ENCODE results near the gene GNAQ. TPM values are rescaled to one million over a fixed set of nuclear protein-coding genes. Genes with fewer than 3 reads are reported as not detected.

The GNAQ gene
- total RNA-seq, 1 experiment from 2014 or later: 28.7 TPM

DNA sequence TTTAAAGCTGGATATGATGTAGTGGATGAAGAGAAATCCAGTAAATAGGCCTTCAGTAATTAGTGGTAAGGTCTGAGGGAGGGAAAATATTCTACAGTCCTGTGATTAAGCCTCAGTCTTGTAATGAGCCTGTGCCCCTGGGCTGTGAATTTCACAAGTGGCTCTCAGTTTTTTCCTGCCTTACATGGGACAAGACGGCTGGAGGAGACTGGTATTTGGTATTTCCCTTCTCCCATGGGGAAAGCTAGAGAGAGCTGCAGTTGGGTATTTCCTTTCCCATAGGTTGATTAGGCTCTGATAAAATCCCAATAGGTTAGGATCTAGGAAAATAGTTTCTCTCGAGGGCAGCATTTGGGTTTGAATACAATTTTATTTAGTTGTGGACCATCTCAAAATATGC is 321.3 kb downstream of the GNAQ start:
- ChIA-PET CTCF (no interaction called here), RAD21 (ENCODE audit: low non-redundant PET in 1 of 2, low total read pairs in 2 of 2, uncharacterized antibody in 2 of 2, unreplicated experiment in 2 of 2) (no interaction called here), POLR2A (no interaction called here)
- no peaks in the 10 kb centered on the region for H3K79me2 ChIP-seq (ENCODE audit: insufficient read depth, low read length)
- BruUV-seq (replicated peaks): no TSS peak
- no peaks in the 10 kb centered on the region for H3K36me3 ChIP-seq (ENCODE audit: control insufficient read depth in 1 of 2, insufficient read depth in 2 of 2, low read length in 2 of 2)
- H3K4me2 ChIP-seq (ENCODE audit: low read length): no peak overlapping the region
- no peak overlapping the region for H3K4me3 ChIP-seq (replicated peaks in 1 of 2; ENCODE audit: low read depth in 1 of 2, low read length in 2 of 2)
- no peaks in the 10 kb centered on the region for H3K9me3 ChIP-seq (ENCODE audit: control insufficient read depth in 1 of 2, insufficient read depth in 1 of 2, low read depth in 1 of 2, low read length in 2 of 2)
- no peaks in the 10 kb centered on the region for H3K9me2 ChIP-seq (ENCODE audit: insufficient read depth)
- intact Hi-C loops (cut with micrococcal nuclease): no loop called here
- H2AFZ ChIP-seq (ENCODE audit: low read depth, low read length, poor library complexity, severe bottlenecking): no peak overlapping the region
- H3K9ac ChIP-seq (ENCODE audit: low read length): no peak overlapping the region
- TF ChIP-seq, protein P1, sequence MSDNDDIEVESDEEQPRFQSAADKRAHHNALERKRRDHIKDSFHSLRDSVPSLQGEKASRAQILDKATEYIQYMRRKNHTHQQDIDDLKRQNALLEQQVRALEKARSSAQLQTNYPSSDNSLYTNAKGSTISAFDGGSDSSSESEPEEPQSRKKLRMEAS (IDR thresholded peaks at IDR 0.05): no peak
- TF ChIP-seq FOSL1 (IDR thresholded peaks at IDR 0.05; ENCODE audit: low read depth): no peak
- no peak for TF ChIP-seq EGR1 (IDR thresholded peaks at IDR 0.05; ENCODE audit: low read depth)
- TF ChIP-seq SP1 (IDR thresholded peaks at IDR 0.05; ENCODE audit: low read depth): no peak
- TF ChIP-seq TCF7L2 (IDR thresholded peaks at IDR 0.05; ENCODE audit: borderline replicate concordance, extremely low read depth, insufficient read depth, insufficient read length): no peak
- TF ChIP-seq CEBPB (IDR thresholded peaks at IDR 0.05; ENCODE audit: low read depth): no peak
- TF ChIP-seq, protein P2, sequence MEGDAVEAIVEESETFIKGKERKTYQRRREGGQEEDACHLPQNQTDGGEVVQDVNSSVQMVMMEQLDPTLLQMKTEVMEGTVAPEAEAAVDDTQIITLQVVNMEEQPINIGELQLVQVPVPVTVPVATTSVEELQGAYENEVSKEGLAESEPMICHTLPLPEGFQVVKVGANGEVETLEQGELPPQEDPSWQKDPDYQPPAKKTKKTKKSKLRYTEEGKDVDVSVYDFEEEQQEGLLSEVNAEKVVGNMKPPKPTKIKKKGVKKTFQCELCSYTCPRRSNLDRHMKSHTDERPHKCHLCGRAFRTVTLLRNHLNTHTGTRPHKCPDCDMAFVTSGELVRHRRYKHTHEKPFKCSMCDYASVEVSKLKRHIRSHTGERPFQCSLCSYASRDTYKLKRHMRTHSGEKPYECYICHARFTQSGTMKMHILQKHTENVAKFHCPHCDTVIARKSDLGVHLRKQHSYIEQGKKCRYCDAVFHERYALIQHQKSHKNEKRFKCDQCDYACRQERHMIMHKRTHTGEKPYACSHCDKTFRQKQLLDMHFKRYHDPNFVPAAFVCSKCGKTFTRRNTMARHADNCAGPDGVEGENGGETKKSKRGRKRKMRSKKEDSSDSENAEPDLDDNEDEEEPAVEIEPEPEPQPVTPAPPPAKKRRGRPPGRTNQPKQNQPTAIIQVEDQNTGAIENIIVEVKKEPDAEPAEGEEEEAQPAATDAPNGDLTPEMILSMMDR (IDR thresholded peaks at IDR 0.05 in 2 of 3, conservative IDR thresholded peaks at IDR 0.05 in 1 of 3; ENCODE audit: borderline replicate concordance in 1 of 3, insufficient read depth in 1 of 3, low read depth in 2 of 3, low read length in 2 of 3): no peak
- no peak for TF ChIP-seq CBX3 (IDR thresholded peaks at IDR 0.05; ENCODE audit: low read depth)
- TF ChIP-seq POLR2AphosphoS5 (IDR thresholded peaks at IDR 0.05; ENCODE audit: low read depth, low read length): no peak
- TF ChIP-seq, protein P3, sequence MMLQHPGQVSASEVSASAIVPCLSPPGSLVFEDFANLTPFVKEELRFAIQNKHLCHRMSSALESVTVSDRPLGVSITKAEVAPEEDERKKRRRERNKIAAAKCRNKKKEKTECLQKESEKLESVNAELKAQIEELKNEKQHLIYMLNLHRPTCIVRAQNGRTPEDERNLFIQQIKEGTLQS (IDR thresholded peaks at IDR 0.05): no peak
- TF ChIP-seq EZH2 (IDR thresholded peaks at IDR 0.05): no peak
- ATAC-seq: no peak
- H3K27ac ChIP-seq (ENCODE audit: low read depth, low read length): no peak overlapping the region
- H3K4me1 ChIP-seq (ENCODE audit: control insufficient read depth in 1 of 2, insufficient read depth in 2 of 2, low read length in 2 of 2): peaks cover 0 to 6% of the 10 kb centered on the region in 2 experiments; a peak in 1 of 4 replicates
- no peak for DNase-seq (ENCODE audit: low read depth, low spot score)
- no peaks in the 10 kb centered on the region for H4K20me1 ChIP-seq (ENCODE audit: insufficient read depth)
- H3K27me3 ChIP-seq (ENCODE audit: insufficient read depth, low read length): no peaks in the 10 kb centered on the region
